Endodermal cell (in vitro differentiated cells): ENCODE results near the gene PPP2R5B. TPM values are rescaled to one million over a fixed set of nuclear protein-coding genes. Genes with fewer than 3 reads are reported as not detected.

Experiments
- DNase-seq: peaks from one replicate; pipeline ENCODE4 v3.0.0-alpha.2; 2017
- H3K27ac ChIP-seq: 2 replicates; pipeline ENCODE4 v1.5.1; 2013; ENCODE audit warnings: mild to moderate bottlenecking, low read depth, low read length, moderate library complexity
- H3K27me3 ChIP-seq: 2 replicates; pipeline ENCODE4 v1.6.1; 2013; ENCODE audit warnings: mild to moderate bottlenecking, low read length, moderate library complexity; ENCODE audit not compliant: insufficient read depth, control insufficient read depth, poor library complexity, severe bottlenecking
- H3K36me3 ChIP-seq: 2 replicates; pipeline ENCODE4 v1.7.0; 2013; ENCODE audit warnings: mild to moderate bottlenecking, low read length, moderate library complexity; ENCODE audit not compliant: control insufficient read depth, insufficient read depth
- H3K4me1 ChIP-seq: one replicate; pipeline ENCODE4 v1.7.0; 2013; ENCODE audit warnings: low read length; ENCODE audit not compliant: control insufficient read depth, insufficient read depth
- H3K4me3 ChIP-seq: 2 replicates; pipeline ENCODE4 v1.5.1; 2013; ENCODE audit warnings: mild to moderate bottlenecking, low read length, moderate library complexity
- H3K9ac ChIP-seq: 2 replicates; pipeline ENCODE4 v1.6.1; 2013; ENCODE audit warnings: mild to moderate bottlenecking, low read length, moderate library complexity; ENCODE audit not compliant: poor library complexity, severe bottlenecking; ENCODE audit errors: extremely low read depth
- H3K9me3 ChIP-seq: 2 replicates; pipeline ENCODE4 v1.6.1; 2013; ENCODE audit warnings: mild to moderate bottlenecking, low read length, moderate library complexity; ENCODE audit not compliant: control insufficient read depth
- H3K27ac Mint-ChIP-seq: 2 replicates; pipeline ENCODE4 v1.8.0; 2020; ENCODE audit warnings: mixed read lengths
- H3K27me3 Mint-ChIP-seq: 2 replicates; pipeline ENCODE4 v1.8.0; 2021; ENCODE audit warnings: mild to moderate bottlenecking, mixed read lengths; ENCODE audit not compliant: insufficient read depth
- H3K36me3 Mint-ChIP-seq: 2 replicates; pipeline ENCODE4 v1.8.0; 2020; ENCODE audit warnings: low read depth, mixed read lengths
- H3K4me1 Mint-ChIP-seq: 2 replicates; pipeline ENCODE4 v1.8.0; 2020; ENCODE audit warnings: mixed read lengths
- H3K4me3 Mint-ChIP-seq: 2 replicates; pipeline ENCODE4 v1.8.0; 2020; ENCODE audit warnings: mild to moderate bottlenecking, moderate library complexity, mixed read lengths
- H3K9me3 Mint-ChIP-seq: 2 replicates; pipeline ENCODE4 v1.8.0; 2020; ENCODE audit warnings: mild to moderate bottlenecking, mixed read lengths
- WGBS, 2 experiments: methylation state at CpG; one replicate each; pipeline versions ENCODE4 v1.1.5 to v1.1.7; 2013; ENCODE audit warnings: missing lambda C conversion rate in 2 of 2, mixed read lengths in 1 of 2; ENCODE audit not compliant: insufficient coverage in 1 of 2, insufficient read length in 1 of 2; 5-methylcytosine and 5-hydroxymethylcytosine counted together
- long read RNA-seq, 4 experiments: library from polyadenylated mRNA in 2 of 4; library from RNA in 1 of 4; library from capped mRNA in 1 of 4; stranded (forward) in 3 of 4; unstranded in 1 of 4; transcript quantifications; one replicate each; pipeline ENCODE4 v2.0.0, GENCODE V29; 2020 to 2021; ENCODE audit warnings: inconsistent platforms in 1 of 4
- polyA plus RNA-seq, 2 experiments: library from polyadenylated mRNA; stranded (reverse); fragments of 50-300 nt; gene quantifications; one replicate each; pipeline ENCODE4 v1.2.3, GENCODE V29; 2013
- total RNA-seq, 2 donors: library from RNA; stranded (reverse); fragmentation: NEBNext Ultra II Directional in 1 of 2; extraction: Animal tissue kit (Norgen Biotek cat#: 25700) in 1 of 2; gene quantifications; 2 replicates in 1 of 2; 3 replicates in 1 of 2; pipeline ENCODE4 v1.2.1, GENCODE V29; 2021
- TF ChIP-seq, protein P1 (sequence below): fragments of 200-600 bp; sonication (generic); conservative IDR thresholded peaks from 2 replicates; pipeline ENCODE4 v1.5.0; 2021; ENCODE audit warnings: antibody characterized with exemption, mild to moderate bottlenecking

Gene PPP2R5B
- total RNA-seq, result 1 to 10 TPM; 2.8 to 3.3 TPM
- 17.4 TPM for polyA plus RNA-seq (2013, experiment 1 of 2)
- polyA plus RNA-seq (2013, experiment 2 of 2), result 14.3 TPM
- long read RNA-seq, experiment 1, partial matches to known transcripts, result 1 of 1 reads
- long read RNA-seq, experiment 1, other reads (novel, unspliced or antisense), result 0 of 1 reads
- long read RNA-seq, experiment 2, partial matches to known transcripts, result 0 of 3 reads
- long read RNA-seq, experiment 2, other reads (novel, unspliced or antisense), result 3 of 3 reads
- long read RNA-seq, experiment 3, partial matches to known transcripts, result 0 of 1 reads
- long read RNA-seq, experiment 3, other reads (novel, unspliced or antisense), result 1 of 1 reads
- long read RNA-seq, experiment 4, result 0 reads

GRCh38 chr11:64923944-64924909, at the start of gene PPP2R5B:
PPP2R5B (plus strand) TSS chr11:64924689; CDS start chr11:64925735, 1,046 bp downstream.
- peak within 1 kb of the TSS; percentile 1 for H3K9ac ChIP-seq
- 1 to 2% methylated on average over 18 to 47 of the region's 47 CpGs for WGBS, 2 experiments
- H3K27ac ChIP-seq, result peak within 1 kb of the TSS; percentile 71

DNA sequence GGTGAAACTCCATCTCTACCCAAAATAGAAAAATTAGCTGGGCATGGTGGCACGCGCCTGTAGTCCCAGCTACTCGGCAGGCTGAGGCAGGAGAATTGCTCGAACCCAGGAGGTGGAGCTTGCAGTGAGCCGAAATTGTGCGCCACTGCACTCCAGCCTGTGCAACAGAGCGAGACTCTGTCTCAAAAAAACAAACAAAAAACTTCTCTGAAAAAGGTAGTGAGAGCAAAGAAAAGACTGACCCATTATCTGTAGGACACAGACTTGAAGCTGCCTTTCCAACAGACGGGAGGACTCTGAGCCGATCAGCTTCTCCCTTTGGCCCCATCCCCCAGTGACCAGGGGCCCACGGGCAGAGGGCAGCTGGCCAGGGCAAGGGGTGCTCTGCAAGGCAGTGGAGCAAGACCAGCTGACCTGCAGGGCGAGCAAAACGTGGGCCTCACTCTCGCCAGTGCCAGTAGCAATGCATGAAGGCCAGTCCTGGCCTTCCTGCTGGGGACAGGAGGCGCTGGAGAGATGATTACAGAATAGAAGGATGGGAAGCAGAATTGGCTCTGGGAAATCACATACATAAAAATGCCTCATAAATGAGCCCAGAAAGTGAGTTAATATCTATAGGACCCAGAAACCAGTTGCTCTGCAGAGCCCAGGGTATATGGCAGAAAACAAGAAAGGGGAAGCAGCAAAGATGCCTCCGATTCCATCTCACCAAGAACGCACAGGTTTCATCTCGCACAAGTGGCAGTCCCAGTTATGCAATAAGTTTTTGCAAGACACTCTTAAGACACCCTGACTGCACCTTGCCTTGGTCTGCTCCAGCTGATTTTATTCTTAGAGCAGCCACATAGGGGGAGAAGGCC, 48.9 kb upstream of the PPP2R5B start:
- peaks cover 12% of the 10 kb centered on the region for H3K36me3 ChIP-seq
- H3K4me1 Mint-ChIP-seq, result peaks cover 38% of the 10 kb centered on the region
- peaks cover 14% of the 10 kb centered on the region for H3K36me3 Mint-ChIP-seq
- H3K27me3 Mint-ChIP-seq, result peaks cover 3% of the 10 kb centered on the region
- no peaks in the 10 kb centered on the region for H3K9me3 ChIP-seq
- TF ChIP-seq, protein P1, sequence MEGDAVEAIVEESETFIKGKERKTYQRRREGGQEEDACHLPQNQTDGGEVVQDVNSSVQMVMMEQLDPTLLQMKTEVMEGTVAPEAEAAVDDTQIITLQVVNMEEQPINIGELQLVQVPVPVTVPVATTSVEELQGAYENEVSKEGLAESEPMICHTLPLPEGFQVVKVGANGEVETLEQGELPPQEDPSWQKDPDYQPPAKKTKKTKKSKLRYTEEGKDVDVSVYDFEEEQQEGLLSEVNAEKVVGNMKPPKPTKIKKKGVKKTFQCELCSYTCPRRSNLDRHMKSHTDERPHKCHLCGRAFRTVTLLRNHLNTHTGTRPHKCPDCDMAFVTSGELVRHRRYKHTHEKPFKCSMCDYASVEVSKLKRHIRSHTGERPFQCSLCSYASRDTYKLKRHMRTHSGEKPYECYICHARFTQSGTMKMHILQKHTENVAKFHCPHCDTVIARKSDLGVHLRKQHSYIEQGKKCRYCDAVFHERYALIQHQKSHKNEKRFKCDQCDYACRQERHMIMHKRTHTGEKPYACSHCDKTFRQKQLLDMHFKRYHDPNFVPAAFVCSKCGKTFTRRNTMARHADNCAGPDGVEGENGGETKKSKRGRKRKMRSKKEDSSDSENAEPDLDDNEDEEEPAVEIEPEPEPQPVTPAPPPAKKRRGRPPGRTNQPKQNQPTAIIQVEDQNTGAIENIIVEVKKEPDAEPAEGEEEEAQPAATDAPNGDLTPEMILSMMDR, result no peak
- H3K4me3 ChIP-seq, result no peak overlapping the region
- no peaks in the 10 kb centered on the region for H3K27me3 ChIP-seq
- peaks cover 9% of the 10 kb centered on the region for H3K4me1 ChIP-seq
- H3K4me3 Mint-ChIP-seq, result peak overlapping the region; percentile 20
- no peak overlapping the region for H3K9ac ChIP-seq
- no peaks in the 10 kb centered on the region for H3K9me3 Mint-ChIP-seq
- no peak overlapping the region for H3K27ac Mint-ChIP-seq
- no peak for DNase-seq
- 94% methylated on average over 16 to 17 of the region's 17 CpGs for WGBS, 2 experiments
- H3K27ac ChIP-seq, result no peak overlapping the region

More at GRCh38 chr11:64923944-64924909, at the start of gene PPP2R5B:
- Histone ChIP-seq H3K9me3 (no peaks in the 10 kb centered on the region), H3K4me3 (peak within 1 kb of the TSS; percentile 80), H3K27me3 (peaks cover 59% of the 10 kb centered on the region), H3K36me3 (no peaks in the 10 kb centered on the region), H3K4me1 (no peaks in the 10 kb centered on the region)
- no peaks in the 10 kb centered on the region for H3K36me3 Mint-ChIP-seq
- DNase-seq, result peak; percentile 92
- TF ChIP-seq, protein P1, result no peak
- peak within 1 kb of the TSS; percentile 70 for H3K4me3 Mint-ChIP-seq
- peaks cover 53% of the 10 kb centered on the region for H3K27me3 Mint-ChIP-seq
- peak within 1 kb of the TSS; percentile 91 for H3K27ac Mint-ChIP-seq
- no peaks in the 10 kb centered on the region for H3K9me3 Mint-ChIP-seq
- peaks cover 5% of the 10 kb centered on the region for H3K4me1 Mint-ChIP-seq
